GM19468 (cell line): ENCODE data around the gene MED12.

Source experiments
- ATAC-seq: cut with Tn5 transposase; IDR thresholded peaks from one replicate; pipeline ENCODE4 v1.9.1; 2021; ENCODE audit warnings: mild to moderate bottlenecking, moderate library complexity, moderate number of reproducible peaks; ENCODE audit not compliant: unreplicated experiment; ENCODE audit errors: extremely low read depth

MED12 gene

GRCh38 chrX:71106427-71106826 lies 12.0 kb upstream of the MED12 start, which contains the start of gene CXorf65:
Gene CXorf65, minus strand, starts transcription at chrX:71106740. Its CDS starts 184 bp downstream, at chrX:71106556.
- no peak for ATAC-seq

DNA sequence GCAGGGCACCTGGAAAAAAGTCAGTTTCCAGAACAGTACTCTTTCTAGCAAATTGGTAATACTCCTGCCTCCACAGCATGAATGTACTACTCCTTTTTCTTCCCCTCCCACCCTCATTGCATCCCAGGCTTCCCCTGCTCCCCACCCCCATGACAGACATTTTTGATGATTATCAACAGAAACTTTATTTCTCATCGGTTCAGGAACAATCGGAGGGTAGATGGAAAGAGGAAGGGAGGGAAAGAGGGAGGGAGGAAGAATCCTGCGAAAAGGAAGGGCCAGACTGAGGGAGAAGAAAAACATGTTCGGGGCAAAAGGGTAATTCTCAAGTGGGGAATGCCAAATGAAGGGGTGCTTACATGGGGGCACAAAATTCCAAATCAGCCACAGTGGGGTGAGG lies 11.2 kb upstream of the MED12 start:
- ATAC-seq = no peak

GRCh38 chrX:71107762-71108360 lies 10.5 kb upstream of the MED12 start:
- ATAC-seq = no peak

- ATAC-seq = no peak
Measured at GRCh38 chrX:71109051-71109450, 9.3 kb upstream of the MED12 start.

DNA sequence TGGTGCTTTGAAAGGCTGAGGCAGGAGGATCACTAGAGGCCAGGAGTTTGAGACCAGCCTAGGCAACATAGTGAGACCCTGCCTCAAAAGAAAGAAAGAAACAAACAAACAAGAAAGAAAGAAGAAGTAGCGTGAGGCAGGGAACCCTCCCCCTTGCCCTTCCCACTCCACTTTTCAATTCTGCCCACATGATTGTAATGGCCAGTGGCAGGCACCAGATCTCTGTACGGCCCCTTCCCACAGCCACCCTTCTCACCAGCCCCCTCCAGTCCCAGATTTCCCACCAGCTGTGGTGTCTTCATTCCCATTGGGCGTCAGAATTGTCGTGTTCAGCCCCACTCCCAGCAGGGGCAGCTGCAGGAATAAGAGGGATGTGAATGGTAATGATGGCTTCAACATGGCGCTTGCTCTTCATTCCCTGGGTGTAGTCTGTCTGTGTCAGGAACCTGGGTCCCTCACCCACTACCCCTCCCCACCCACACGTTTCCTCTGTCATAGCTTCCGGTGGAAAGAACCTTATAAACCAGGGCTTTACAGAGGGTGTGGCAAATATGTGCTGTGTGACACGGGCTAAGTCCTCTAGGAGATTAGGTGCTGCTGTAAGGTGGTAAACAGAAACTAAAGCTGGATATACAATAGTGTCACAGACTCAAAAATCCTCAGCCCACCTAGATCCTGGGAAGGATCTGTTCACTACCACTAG lies 7.1 kb upstream of the MED12 start, which contains the start of gene IL2RG:
IL2RG (minus strand) TSS at position 437 of the 703 bp plus-strand sequence; CDS start at position 399, 38 bp downstream.
- peak; percentile 61 for ATAC-seq

- ATAC-seq = no peak
Measured at GRCh38 chrX:71111921-71112431, 6.4 kb upstream of the MED12 start.

- ATAC-seq = no peak
Measured at GRCh38 chrX:71117358-71117757, 1.0 kb upstream of the MED12 start.

- no peak for ATAC-seq
Measured at GRCh38 chrX:71118985-71119535, 664 bp downstream of the MED12 start.

- no peak for ATAC-seq
Measured at GRCh38 chrX:71128166-71128833, 9.9 kb downstream of the MED12 start.

- no peak for ATAC-seq
Measured at GRCh38 chrX:71128915-71129765, 10.7 kb downstream of the MED12 start.

- no peak for ATAC-seq
Measured at GRCh38 chrX:71131510-71131909, 13.1 kb downstream of the MED12 start.

GRCh38 chrX:71140440-71140839 lies 22.0 kb downstream of the MED12 start:
- no peak for ATAC-seq

GRCh38 chrX:71143508-71143907 lies 25.1 kb downstream of the MED12 start:
- no peak for ATAC-seq

GRCh38 chrX:71144651-71145050 lies 26.3 kb downstream of the MED12 start, which contains the start of gene NLGN3:
Gene NLGN3, plus strand, starts transcription at chrX:71144841. Its CDS starts 2,909 bp downstream, at chrX:71147750.
- ATAC-seq = no peak

DNA sequence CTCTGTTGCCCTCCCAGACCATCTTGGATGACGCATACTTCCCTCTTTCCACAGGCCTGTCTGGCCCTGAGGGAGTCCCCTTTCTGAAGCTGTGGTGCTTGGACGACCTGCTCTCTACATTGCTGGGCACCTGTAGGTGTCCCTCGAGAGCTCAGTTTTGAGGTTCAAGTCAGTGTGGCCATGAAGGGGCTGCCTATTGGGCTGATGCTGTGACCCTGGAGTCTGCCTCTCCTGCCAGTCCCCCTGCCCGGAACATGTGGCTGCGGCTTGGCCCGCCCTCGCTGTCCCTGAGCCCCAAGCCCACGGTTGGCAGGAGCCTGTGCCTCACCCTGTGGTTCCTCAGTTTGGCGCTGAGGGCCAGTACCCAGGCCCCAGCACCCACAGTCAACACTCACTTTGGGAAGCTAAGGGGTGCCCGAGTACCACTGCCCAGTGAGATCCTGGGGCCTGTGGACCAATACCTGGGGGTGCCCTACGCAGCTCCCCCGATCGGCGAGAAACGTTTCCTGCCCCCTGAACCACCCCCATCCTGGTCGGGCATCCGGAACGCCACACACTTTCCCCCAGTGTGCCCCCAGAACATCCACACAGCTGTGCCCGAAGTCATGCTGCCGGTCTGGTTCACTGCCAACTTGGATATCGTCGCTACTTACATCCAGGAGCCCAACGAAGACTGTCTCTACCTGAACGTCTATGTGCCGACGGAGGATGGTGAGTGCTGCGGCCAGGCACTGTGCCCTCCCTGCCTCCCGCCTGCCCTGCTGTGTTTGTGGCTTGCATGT lies 29.3 kb downstream of the MED12 start:
- ATAC-seq = no peak

DNA sequence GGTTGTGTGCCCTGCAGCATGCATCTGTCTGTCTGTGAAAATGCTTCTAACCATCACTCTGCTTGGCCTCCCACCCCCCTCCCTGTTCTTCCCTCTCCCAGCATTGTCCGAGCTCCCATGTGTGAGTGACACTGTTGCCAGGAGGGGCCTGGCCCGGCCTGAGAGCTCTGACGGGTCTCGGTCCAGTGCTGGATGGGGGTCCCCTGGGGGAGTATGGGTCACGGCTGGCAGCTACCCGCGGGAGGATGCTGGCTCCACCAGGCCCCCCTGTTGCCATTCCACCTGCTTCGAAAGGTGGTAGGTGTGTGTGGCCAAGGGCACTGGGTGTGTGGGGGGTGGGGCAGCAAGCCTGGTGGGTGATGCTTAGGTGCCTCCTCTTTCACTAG lies 29.9 kb downstream of the MED12 start:
- ATAC-seq = no peak

GRCh38 chrX:71151366-71151765 lies 33.0 kb downstream of the MED12 start:
- ATAC-seq = no peak

GRCh38 chrX:71154196-71154595 lies 35.8 kb downstream of the MED12 start:
- no peak for ATAC-seq

DNA sequence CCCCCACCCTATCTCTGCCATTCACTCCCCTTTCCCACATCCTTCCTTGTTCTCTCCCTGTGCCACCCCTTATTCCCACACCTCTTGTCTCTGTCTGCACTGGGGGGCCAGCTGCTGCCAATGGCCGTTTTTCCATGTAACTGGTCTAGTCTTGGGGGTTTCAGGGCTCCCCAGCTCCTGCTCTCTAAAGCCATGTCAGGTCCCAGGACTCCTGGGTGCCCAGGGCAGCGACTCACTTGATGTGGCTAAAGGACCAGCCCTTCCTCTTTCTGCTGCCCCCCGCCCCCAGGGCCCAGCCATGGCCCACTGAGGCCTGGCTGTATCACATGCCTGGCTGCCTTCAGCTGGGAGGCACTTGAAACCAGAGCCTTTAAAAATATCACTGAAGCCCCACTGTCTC lies 36.2 kb downstream of the MED12 start:
- ATAC-seq = no peak
